Measurements from ENCODE around the gene VCL. TPM values are rescaled to one million over a fixed set of nuclear protein-coding genes. Genes with fewer than 3 reads are reported as not detected.

The VCL gene
- total RNA-seq, 1 experiment from 2014 or later: 291 TPM

DNA sequence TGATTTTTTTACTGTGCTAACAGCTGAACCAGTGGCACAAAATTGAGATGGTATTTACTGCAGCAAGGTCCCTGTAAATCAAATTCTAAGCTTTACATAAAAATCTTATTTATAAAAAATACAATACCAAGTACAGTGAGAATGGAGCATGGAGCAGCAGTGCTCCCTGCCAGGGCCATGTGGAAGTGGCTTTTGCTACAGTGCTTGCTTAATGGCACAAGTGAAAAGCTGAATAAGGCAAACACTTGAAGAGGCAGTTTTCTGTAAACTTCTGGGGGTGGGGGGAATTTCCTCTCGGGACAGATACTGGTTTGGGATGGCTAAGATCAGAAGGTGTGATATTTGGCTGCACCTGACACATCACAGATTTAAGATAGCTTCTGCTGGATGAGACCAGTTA is 125.2 kb downstream of the VCL start:
- no peaks in the 10 kb centered on the region for H3K9me3 Mint-ChIP-seq
- Histone ChIP-seq H2AK5ac (ENCODE audit: insufficient read length, low read length) (no peak overlapping the region), H2BK120ac (ENCODE audit: low read depth, low read length, poor library complexity, severe bottlenecking) (no peak overlapping the region), H3K18ac (ENCODE audit: insufficient read length, low read depth, low read length) (no peak overlapping the region), H4K5ac (ENCODE audit: insufficient read length, low read depth, low read length) (no peak overlapping the region), H2BK12ac (ENCODE audit: insufficient read length, low read depth, low read length) (no peak overlapping the region), H3K27ac (ENCODE audit: insufficient read length, low read depth, low read length) (no peak overlapping the region), H2AFZ (ENCODE audit: low read length) (no peak overlapping the region), H3K23ac (ENCODE audit: insufficient read length, low read depth, low read length) (no peak overlapping the region), H3K4ac (ENCODE audit: low read depth, low read length) (no peak overlapping the region), H3K9me3 (ENCODE audit: control insufficient read depth, low read depth, low read length) (no peaks in the 10 kb centered on the region), H4K8ac (replicated peaks; ENCODE audit: insufficient read length, low read depth, low read length) (no peak overlapping the region), H3K14ac (ENCODE audit: insufficient read depth, low read length) (no peak overlapping the region), H2BK20ac (ENCODE audit: low read depth, low read length, poor library complexity, severe bottlenecking) (no peak overlapping the region), H2BK5ac (ENCODE audit: insufficient read length, low read length) (no peak overlapping the region), H3K9ac (ENCODE audit: extremely low read depth, insufficient read length, low read length) (no peak overlapping the region), H4K91ac (ENCODE audit: insufficient read length, low read depth, low read length) (no peak overlapping the region), H3K79me1 (ENCODE audit: insufficient read depth, low read depth, low read length, poor library complexity, severe bottlenecking) (no peaks in the 10 kb centered on the region), H3T11ph (ENCODE audit: low read length) (no peak overlapping the region), H3K4me2 (ENCODE audit: insufficient read depth, insufficient read length, low read length) (no peak overlapping the region), H3K4me1 (ENCODE audit: insufficient read depth, low read length) (no peaks in the 10 kb centered on the region), H2BK15ac (ENCODE audit: low read depth, low read length) (no peak overlapping the region), H3K56ac (ENCODE audit: insufficient read length, low read depth, low read length) (no peak overlapping the region), H3K23me2 (ENCODE audit: insufficient read length, low read depth, low read length, poor library complexity, severe bottlenecking) (no peaks in the 10 kb centered on the region), H4K20me1 (ENCODE audit: control insufficient read depth, insufficient read depth, insufficient read length) (no peaks in the 10 kb centered on the region), H3K27me3 (ENCODE audit: insufficient read depth, low read length) (no peaks in the 10 kb centered on the region), H3K79me2 (ENCODE audit: insufficient read depth, low read length) (no peaks in the 10 kb centered on the region)
- peak overlapping the region in 1 of 3 experiments; percentile 77; a peak in 1 of 7 replicates for H3K27ac Mint-ChIP-seq
- H3K27me3 Mint-ChIP-seq (ENCODE audit: low read depth): no peaks in the 10 kb centered on the region
- no CpG with 5 or more reads among the region's 1 CpG for WGBS (ENCODE audit: extremely low coverage, insufficient read length, low lambda C conversion rate)
- no peaks in the 10 kb centered on the region for H3K4me1 Mint-ChIP-seq
- no peak overlapping the region for H3K4me3 Mint-ChIP-seq
- TF ChIP-seq, protein P1, sequence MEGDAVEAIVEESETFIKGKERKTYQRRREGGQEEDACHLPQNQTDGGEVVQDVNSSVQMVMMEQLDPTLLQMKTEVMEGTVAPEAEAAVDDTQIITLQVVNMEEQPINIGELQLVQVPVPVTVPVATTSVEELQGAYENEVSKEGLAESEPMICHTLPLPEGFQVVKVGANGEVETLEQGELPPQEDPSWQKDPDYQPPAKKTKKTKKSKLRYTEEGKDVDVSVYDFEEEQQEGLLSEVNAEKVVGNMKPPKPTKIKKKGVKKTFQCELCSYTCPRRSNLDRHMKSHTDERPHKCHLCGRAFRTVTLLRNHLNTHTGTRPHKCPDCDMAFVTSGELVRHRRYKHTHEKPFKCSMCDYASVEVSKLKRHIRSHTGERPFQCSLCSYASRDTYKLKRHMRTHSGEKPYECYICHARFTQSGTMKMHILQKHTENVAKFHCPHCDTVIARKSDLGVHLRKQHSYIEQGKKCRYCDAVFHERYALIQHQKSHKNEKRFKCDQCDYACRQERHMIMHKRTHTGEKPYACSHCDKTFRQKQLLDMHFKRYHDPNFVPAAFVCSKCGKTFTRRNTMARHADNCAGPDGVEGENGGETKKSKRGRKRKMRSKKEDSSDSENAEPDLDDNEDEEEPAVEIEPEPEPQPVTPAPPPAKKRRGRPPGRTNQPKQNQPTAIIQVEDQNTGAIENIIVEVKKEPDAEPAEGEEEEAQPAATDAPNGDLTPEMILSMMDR (conservative IDR thresholded peaks at IDR 0.05): no peak
- no peak for DNase-seq
- H3K36me3 Mint-ChIP-seq (ENCODE audit: insufficient read depth in 1 of 3, low read depth in 3 of 3): peaks cover 18 to 80% (median 53%) of the 10 kb centered on the region in 3 experiments; a peak in 6 of 7 replicates

Data from H9 (cell line).